K562 (cell line): ENCODE measurements around the gene PELI2. TPM values are rescaled to one million over a fixed set of nuclear protein-coding genes. Genes with fewer than 3 reads are reported as not detected.

Source experiments
- ATAC-seq: fragments of 200-7000 bp; cut with Tn5 transposase; 3 replicates; pipeline ENCODE4 v1.9.1; 2020; ENCODE audit warnings: moderate library complexity
- BruUV-seq: library from RNA; stranded (reverse); fragments of 400-500 nt; replicated peaks from 2 replicates; lab custom pipeline; 2021; lab: Mats Ljungman, UMichigan
- CTCF ChIA-PET: fragments of 300-600 bp; formaldehyde crosslinking; extraction: SDS; loops from one replicate; lab custom pipeline; 2021; ENCODE audit warnings: low intra/inter-chr PET ratio; lab: Yijun Ruan, JAX
- POLR2A ChIA-PET: fragments of 300-600, 350-650 bp; sonication (Branson Sonifier 250); formaldehyde crosslinking; extraction: SDS; loops from one replicate; lab custom pipeline; 2021; ENCODE audit warnings: antibody characterized with exemption, inconsistent platforms; lab: Yijun Ruan, JAX
- DNase-seq, 4 experiments: peaks; one replicate each; pipeline versions ENCODE4 v3.0.0 to v3.0.0-alpha.2; 2011 to 2018; ENCODE audit warnings: low spot score in 3 of 4, mixed read lengths in 3 of 4; ENCODE audit errors: extremely low read depth in 1 of 4
- FAIRE-seq: peaks from 2 replicates; lab custom pipeline; 2011; peaks lifted over from hg19 to GRCh38; lab: Jason Lieb, UNC
- H2AFZ ChIP-seq: 2 replicates; pipeline ENCODE4 v1.6.0; 2011; ENCODE audit warnings: low read depth, low read length, control low read depth, inconsistent platforms
- H3K27ac ChIP-seq: fragments of 200-600 bp; 3 replicates; pipeline ENCODE4 v1.8.0; 2011; ENCODE audit warnings: low read depth, mild to moderate bottlenecking, control low read depth, inconsistent platforms, low read length, moderate library complexity, mixed read lengths; ENCODE audit errors: extremely low read depth
- H3K27me3 ChIP-seq, 2 experiments: fragments of 300-600 bp in 1 of 2; 2 replicates in 1 of 2; 3 replicates in 1 of 2; pipeline versions ENCODE4 v1.6.0 to v1.8.0; 2011; ENCODE audit warnings: inconsistent platforms in 2 of 2, low read length in 2 of 2, mild to moderate bottlenecking in 1 of 2, mixed read lengths in 1 of 2, moderate library complexity in 1 of 2; ENCODE audit not compliant: control insufficient read depth in 2 of 2, insufficient read depth in 2 of 2
- H3K36me3 ChIP-seq: fragments of 300-600 bp; 3 replicates; pipeline ENCODE4 v1.8.0; 2011; ENCODE audit warnings: mild to moderate bottlenecking, low read length, inconsistent platforms; ENCODE audit not compliant: control insufficient read depth, insufficient read depth
- H3K4me1 ChIP-seq, 2 experiments: fragments of 200-600 bp in 1 of 2; replicated peaks in 1 of 2; 2 replicates in 1 of 2; 3 replicates in 1 of 2; pipeline versions ENCODE4 v1.5.1 to v1.8.0; 2011; ENCODE audit warnings: inconsistent platforms in 2 of 2, low read length in 2 of 2, mild to moderate bottlenecking in 1 of 2, mixed read lengths in 1 of 2, moderate library complexity in 1 of 2; ENCODE audit not compliant: control insufficient read depth in 2 of 2, insufficient read depth in 2 of 2
- H3K4me2 ChIP-seq: 2 replicates; pipeline ENCODE4 v1.6.1; 2011; ENCODE audit warnings: low read length, control low read depth, inconsistent platforms, mixed read lengths; ENCODE audit not compliant: insufficient read depth
- H3K4me3 ChIP-seq: fragments of 200-600 bp; sonication (generic), shearing (Covaris generic); 2 replicates; pipeline ENCODE4 v1.5.1; 2016; ENCODE audit warnings: control low read depth, inconsistent platforms
- H3K79me2 ChIP-seq: fragments of 200-600 bp; 3 replicates; pipeline ENCODE4 v1.8.0; 2011; ENCODE audit warnings: low read length, inconsistent platforms; ENCODE audit not compliant: control insufficient read depth, insufficient read depth
- H3K9ac ChIP-seq, 2 experiments: 2 replicates each; pipeline versions ENCODE4 v1.6.0 to v1.6.1; 2011; ENCODE audit warnings: low read depth in 2 of 2, low read length in 2 of 2, control low read depth in 1 of 2, inconsistent platforms in 1 of 2, mild to moderate bottlenecking in 1 of 2, mixed read lengths in 1 of 2; ENCODE audit not compliant: insufficient read depth in 1 of 2
- H3K9me1 ChIP-seq: one replicate; pipeline ENCODE4 v1.6.0; 2011; ENCODE audit warnings: inconsistent platforms, mild to moderate bottlenecking, low read length, moderate library complexity; ENCODE audit not compliant: control insufficient read depth, insufficient read depth
- H3K9me3 ChIP-seq: replicated peaks from 2 replicates; pipeline ENCODE4 v1.5.1; 2011; ENCODE audit warnings: low read depth, low read length, inconsistent platforms; ENCODE audit not compliant: control insufficient read depth, insufficient read depth
- H4K20me1 ChIP-seq: replicated peaks from 2 replicates; pipeline ENCODE4 v1.6.1; 2011; ENCODE audit warnings: low read length, inconsistent platforms, mixed read lengths; ENCODE audit not compliant: control insufficient read depth, insufficient read depth
- ATF7 ChIP-seq: fragments of 450-650 bp; IDR thresholded peaks from 2 replicates; pipeline ENCODE4 v1.7.1; 2014; ENCODE audit warnings: mild to moderate bottlenecking, moderate library complexity
- BRCA1 ChIP-seq, 2 experiments: fragments of 450-650 bp in 1 of 2; sonication (generic) in 1 of 2; formaldehyde crosslinking in 1 of 2; IDR thresholded peaks; 2 replicates each; pipeline versions ENCODE4 v1.5.0 to v1.6.1; 2017 to 2020; ENCODE audit warnings: mild to moderate bottlenecking in 1 of 2, missing genetic modification reagents in 1 of 2
- HLTF ChIP-seq: fragments of 450-650 bp; IDR thresholded peaks from 2 replicates; pipeline ENCODE4 v1.6.1; 2016
- HMG20A ChIP-seq: fragments of 450-650 bp; formaldehyde crosslinking; conservative IDR thresholded peaks from 2 replicates; pipeline ENCODE4 v1.4.0; 2020; ENCODE audit warnings: mild to moderate bottlenecking, mixed read lengths
- KDM4B ChIP-seq, 2 experiments: fragments of 450-650 bp in 1 of 2; sonication (generic) in 1 of 2; IDR thresholded peaks; 2 replicates each; pipeline ENCODE4 v1.6.1; 2016 to 2017; ENCODE audit warnings: borderline replicate concordance in 2 of 2, antibody characterized with exemption in 1 of 2, low read depth in 1 of 2, mild to moderate bottlenecking in 1 of 2
- KLF6 ChIP-seq: fragments of 250-450 bp; sonication (Bioruptor Pico); IDR thresholded peaks from 2 replicates; pipeline ENCODE4 v1.4.0; 2020; ENCODE audit warnings: mild to moderate bottlenecking, moderate library complexity, borderline replicate concordance
- NELFE ChIP-seq: IDR thresholded peaks from 2 replicates; pipeline ENCODE4 v1.6.1; 2011; ENCODE audit warnings: mild to moderate bottlenecking; ENCODE audit not compliant: insufficient read depth, insufficient read length
- SAFB ChIP-seq: fragments of 200-400 bp; formaldehyde crosslinking; IDR thresholded peaks from 2 replicates; pipeline ENCODE4 v1.6.1; 2017; ENCODE audit warnings: low read depth, low read length, borderline replicate concordance
- STAG1 ChIP-seq: sonication (generic); formaldehyde crosslinking; IDR thresholded peaks from 2 replicates; pipeline ENCODE4 v1.5.0; 2020; ENCODE audit warnings: missing genetic modification reagents, borderline replicate concordance
- ZFPM2 ChIP-seq: fragments of 250-450 bp; sonication (Bioruptor Pico); IDR thresholded peaks from 2 replicates; pipeline ENCODE4 v1.5.1; 2022; ENCODE audit warnings: mild to moderate bottlenecking
- ZNF695 ChIP-seq: fragments of 450-650 bp; formaldehyde crosslinking; IDR thresholded peaks from 2 replicates; pipeline ENCODE4 v1.4.0; 2020; ENCODE audit warnings: mild to moderate bottlenecking, moderate library complexity
- ZNF696 ChIP-seq: fragments of 250-450 bp; sonication (Bioruptor Pico); conservative IDR thresholded peaks from 2 replicates; pipeline ENCODE4 v1.4.0; 2020; ENCODE audit warnings: mild to moderate bottlenecking, moderate library complexity
- WGBS: fragments of 100-300 bp; shearing (Covaris generic); methylation state at CpG from one replicate; pipeline ENCODE4 v1.1.6; 2016; ENCODE audit warnings: low coverage, mixed read lengths; ENCODE audit not compliant: insufficient coverage; ENCODE audit errors: missing lambda C conversion rate; 5-methylcytosine and 5-hydroxymethylcytosine counted together
- in situ Hi-C: fragments of 300-500 bp; cut with MboI; formaldehyde crosslinking; loops from 4 replicates; pipeline ENCODE4 v1.15.0; 2018; ENCODE audit warnings: inconsistent platforms, mixed read lengths
- intact Hi-C: fragments of 100-400 bp; cut with micrococcal nuclease; formaldehyde crosslinking; loops from 2 replicates; pipeline ENCODE4 v1.14.2; 2022
- polyA plus RNA-seq, 8 experiments: library from polyadenylated mRNA; depleted of rRNA in 4 of 8; stranded (reverse) in 5 of 8; unstranded in 3 of 8; fragments of >200 nt; fragmentation: Nextera tagmentation in 2 of 8; fragmentation: Illumina TruSeq in 1 of 8; extraction: Ambion mirVana in 2 of 8; extraction: Trizol in 1 of 8; gene quantifications; 2 replicates each; pipeline versions ENCODE4 v1.2.1 to v1.2.3, GENCODE V29; 2011 to 2014; ENCODE audit warnings: inconsistent platforms in 1 of 8, missing spikeins in 1 of 8
- total RNA-seq, 7 experiments: library from RNA; depleted of rRNA in 6 of 7; stranded (reverse); fragments of >200 nt in 6 of 7; fragmentation: Illumina TruSeq in 2 of 7; extraction: Trizol in 2 of 7; gene quantifications; 2 replicates each; pipeline versions ENCODE4 v1.2.1 to v1.2.3, GENCODE V29; 2011 to 2021; ENCODE audit warnings: low replicate concordance in 1 of 7
- TF ChIP-seq, protein P1 (sequence below): IDR thresholded peaks from 2 replicates; pipeline ENCODE4 v1.6.1; 2016; ENCODE audit warnings: missing genetic modification characterization, missing compliant biosample characterization

PELI2 gene
- total and polyA plus RNA-seq, 9 of the 15 experiments (the other 6 are each of a cell fraction or from before 2014, with no cell fraction given), result 0.20 to 1.5 (median 0.44) TPM

DNA sequence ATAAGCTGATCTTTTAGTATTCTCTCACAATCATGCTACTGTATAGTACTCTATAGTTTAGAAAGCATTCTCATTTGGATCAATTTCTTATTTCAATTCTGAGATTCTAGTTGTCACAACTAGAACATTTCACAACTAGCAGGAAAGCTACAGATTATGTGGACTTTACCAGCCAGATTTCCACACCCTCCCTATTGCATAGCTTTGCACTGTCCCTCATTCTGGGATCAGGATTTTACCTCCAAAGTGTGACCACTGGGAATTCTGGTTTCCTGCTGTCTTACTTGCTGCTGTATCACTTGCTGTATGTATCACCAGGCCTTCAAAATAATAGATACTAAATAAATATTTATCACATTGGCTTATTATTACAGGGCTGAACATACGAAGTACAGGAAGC is 10.2 kb upstream of the PELI2 start (continued):
- TF ChIP-seq KDM4B (IDR thresholded peaks at IDR 0.05; ENCODE audit: borderline replicate concordance in 2 of 2, low read depth in 1 of 2), result no peak
- TF ChIP-seq ZNF695 (CRISPR knock-in tag), result no peak
- TF ChIP-seq ZFPM2, result no peak
- TF ChIP-seq ZNF696 (CRISPR knock-in tag), result no peak

DNA sequence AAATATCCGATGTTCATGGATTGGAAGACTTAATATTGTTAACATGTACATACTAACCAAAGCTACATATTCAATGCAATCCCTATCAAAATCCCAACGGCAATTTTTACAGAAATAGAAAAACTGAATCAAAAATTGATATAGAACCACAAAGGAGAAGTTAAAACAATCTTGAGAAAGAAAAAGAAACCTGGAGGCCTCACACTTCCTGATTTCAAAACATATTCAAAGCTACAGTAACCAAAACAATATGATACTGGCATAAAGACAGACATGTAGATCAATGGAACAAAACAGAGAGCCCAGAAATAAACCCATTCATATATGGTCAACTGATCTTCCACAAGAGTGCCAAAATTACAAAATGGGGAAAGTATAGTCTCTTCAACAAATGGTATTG is 5.4 kb upstream of the PELI2 start:
- Histone ChIP-seq H3K9me3 (no peaks in the 10 kb centered on the region), H3K4me2 (no peak overlapping the region), H3K27ac (no peak overlapping the region), H3K9me1 (no peaks in the 10 kb centered on the region), H3K36me3 (no peaks in the 10 kb centered on the region), H3K4me1 (0 out of 5 replicates have a peak, but pooled peaks cover 0 to 3% of the 10 kb centered on the region in 2 experiments), H3K79me2 (no peaks in the 10 kb centered on the region), H3K4me3 (no peak overlapping the region), H3K9ac (no peak overlapping the region), H2AFZ (no peak overlapping the region), H4K20me1 (no peaks in the 10 kb centered on the region), H3K27me3 (no peaks in the 10 kb centered on the region; a peak in 1 of 5 replicates)
- ChIA-PET CTCF (no interaction called here), POLR2A (no interaction called here)
- in situ Hi-C loops (no loop called here), intact Hi-C loops (loop anchor here (10.0 kb wide), 1 partner anchor 112 kb away; no protein-coding TSS in a partner anchor)
- no TSS peak for BruUV-seq
- DNase-seq, result no peak
- 3% methylated on average over 2 of the region's 2 CpGs for WGBS
- no peak for TF ChIP-seq STAG1
- TF ChIP-seq NELFE, result no peak
- no peak for TF ChIP-seq BRCA1 (IDR thresholded peaks at IDR 0.05)
- TF ChIP-seq BRCA1 (CRISPR knock-in tag; IDR thresholded peaks at IDR 0.05), result no peak
- no peak for TF ChIP-seq HLTF
- TF ChIP-seq ATF7, result no peak
- TF ChIP-seq, protein P1, sequence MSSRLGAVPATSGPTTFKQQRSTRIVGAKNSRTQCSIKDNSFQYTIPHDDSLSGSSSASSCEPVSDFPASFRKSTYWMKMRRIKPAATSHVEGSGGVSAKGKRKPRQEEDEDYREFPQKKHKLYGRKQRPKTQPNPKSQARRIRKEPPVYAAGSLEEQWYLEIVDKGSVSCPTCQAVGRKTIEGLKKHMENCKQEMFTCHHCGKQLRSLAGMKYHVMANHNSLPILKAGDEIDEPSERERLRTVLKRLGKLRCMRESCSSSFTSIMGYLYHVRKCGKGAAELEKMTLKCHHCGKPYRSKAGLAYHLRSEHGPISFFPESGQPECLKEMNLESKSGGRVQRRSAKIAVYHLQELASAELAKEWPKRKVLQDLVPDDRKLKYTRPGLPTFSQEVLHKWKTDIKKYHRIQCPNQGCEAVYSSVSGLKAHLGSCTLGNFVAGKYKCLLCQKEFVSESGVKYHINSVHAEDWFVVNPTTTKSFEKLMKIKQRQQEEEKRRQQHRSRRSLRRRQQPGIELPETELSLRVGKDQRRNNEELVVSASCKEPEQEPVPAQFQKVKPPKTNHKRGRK (tag), result no peak
- no peak for TF ChIP-seq KLF6 (CRISPR knock-in tag)
- TF ChIP-seq SAFB, result no peak
- TF ChIP-seq HMG20A (CRISPR knock-in tag), result no peak
- FAIRE-seq, result no peak
- ATAC-seq, result no peak
